HG02759 (cell line): ENCODE measurements around the gene PDE6B.
A peak's percentile ranks its signal among the peaks of the same experiment; 100 is the strongest.
"Not testable (repeated sequence)": the region's sequence is repeated elsewhere in the genome, so short reads cannot be mapped to it uniquely, and the experiment has no call there.

Source experiments
- ATAC-seq: cut with Tn5 transposase; IDR thresholded peaks from one replicate; pipeline ENCODE4 v1.9.1; 2021; ENCODE audit warnings: mild to moderate bottlenecking, moderate library complexity; ENCODE audit not compliant: unreplicated experiment

Gene PDE6B

GRCh38 chr4:668219-668618, 42.8 kb downstream of the PDE6B start:
- not testable (repeated sequence) for ATAC-seq

GRCh38 chr4:669806-670559, 44.6 kb downstream of the PDE6B start:
- ATAC-seq: not testable (repeated sequence)

DNA sequence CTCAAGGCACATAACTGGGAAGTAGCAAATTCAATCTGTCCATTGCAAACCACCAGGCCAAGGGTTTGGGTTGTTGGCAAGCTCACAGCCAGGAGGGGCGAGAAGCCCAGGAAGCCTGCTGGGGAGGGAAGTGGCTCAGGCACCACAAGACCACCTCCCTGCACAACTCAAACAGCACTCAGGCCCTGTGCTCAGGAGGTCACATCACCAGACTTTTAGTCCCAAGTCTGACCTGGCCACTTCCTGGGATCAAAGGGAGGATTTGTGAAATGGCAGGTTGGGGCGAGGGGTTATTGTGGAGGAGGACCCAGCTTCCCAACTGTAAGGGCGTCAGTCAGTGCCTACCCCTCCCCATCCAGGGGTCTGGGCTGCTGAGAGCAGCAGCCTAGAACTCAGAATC, 46.4 kb downstream of the PDE6B start:
- ATAC-seq: no peak

DNA sequence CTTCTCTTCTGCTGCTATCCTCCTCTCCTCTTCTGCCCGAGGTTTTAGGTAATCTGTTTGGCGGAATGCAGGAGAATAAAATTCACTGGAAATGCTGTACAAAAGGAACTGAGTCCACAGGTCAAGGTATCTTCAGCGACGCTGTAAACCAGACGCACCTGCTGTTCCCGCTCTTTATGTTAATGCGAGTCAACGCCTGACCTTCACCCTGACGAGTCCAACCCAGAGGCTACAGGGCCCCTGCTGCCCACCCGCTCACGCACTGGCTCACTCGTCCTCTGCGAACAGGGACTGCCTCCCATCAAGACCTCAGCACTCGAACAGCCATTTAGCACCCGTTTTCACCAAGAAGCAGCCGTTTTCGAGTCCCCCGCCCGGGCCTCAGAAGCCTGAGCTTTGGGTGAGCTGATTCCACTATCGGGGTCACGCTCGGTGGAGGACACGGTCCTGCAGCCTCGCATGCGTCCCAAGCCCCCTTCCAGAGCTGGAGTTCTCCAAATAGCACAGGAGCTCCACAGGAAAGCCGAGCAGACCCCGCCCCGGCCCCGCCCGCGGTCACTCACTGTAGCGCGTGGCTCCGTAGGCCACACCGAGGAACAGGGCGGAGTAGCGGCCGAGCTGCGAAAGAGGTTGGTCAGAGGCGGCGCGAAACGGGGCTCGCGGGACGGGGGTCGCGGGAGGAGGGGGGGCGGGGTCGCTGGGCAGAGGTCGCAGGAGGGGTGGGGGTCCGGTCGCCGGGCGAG, 48.1 kb downstream of the PDE6B start:
- no peak for ATAC-seq

- peak; percentile 79 for ATAC-seq
These were observed 49.0 kb downstream of the PDE6B start, which contains the start of the genes ATP5ME and MYL5 for GRCh38 chr4:674172-675035. ATP5ME (minus strand) TSS chr4:674276; CDS start chr4:674247, 29 bp downstream. MYL5 (plus strand) TSS chr4:674542; CDS start chr4:678027, 3,485 bp downstream.

DNA sequence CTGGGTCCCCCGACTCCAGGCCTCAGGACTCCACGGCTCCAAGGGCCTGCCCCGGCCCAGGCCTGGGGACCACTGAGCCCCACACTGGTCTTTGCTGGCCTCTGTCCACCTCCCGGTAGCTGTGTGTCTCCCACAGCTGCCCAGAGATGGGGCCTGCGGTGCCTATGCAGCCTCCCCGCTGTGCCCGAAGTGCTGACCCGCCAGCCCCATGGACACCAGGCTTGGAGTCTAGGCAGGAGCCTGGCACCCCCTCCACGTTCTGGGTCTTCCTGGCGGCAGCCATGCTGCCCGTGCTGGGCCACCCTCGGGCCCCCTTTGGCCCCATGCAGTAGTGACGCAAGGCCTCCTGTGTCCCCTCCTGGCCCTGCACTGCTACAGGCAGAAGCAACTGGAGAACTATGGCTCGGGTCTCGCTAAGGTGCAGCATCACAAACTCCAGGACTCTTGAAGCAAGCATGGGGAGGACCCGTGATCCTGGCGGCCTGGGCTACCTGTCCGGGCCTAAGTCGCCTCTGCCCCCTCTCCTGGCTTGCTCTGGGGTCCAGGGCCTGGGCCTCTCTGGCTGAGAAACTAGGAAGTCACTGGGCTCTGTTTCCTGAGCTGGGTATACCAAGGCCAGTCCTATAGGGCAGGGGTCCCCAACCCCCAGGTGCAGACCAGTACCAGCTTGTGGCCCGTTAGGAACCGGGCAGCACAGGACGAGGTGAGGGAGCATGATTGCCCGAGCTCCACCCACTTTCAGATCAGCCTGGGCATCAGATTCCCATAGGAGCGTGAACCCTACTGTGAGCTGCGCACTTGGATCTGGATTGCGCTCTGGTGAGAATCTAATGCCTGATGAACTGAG, 49.9 kb downstream of the PDE6B start:
- peak; percentile 6 for ATAC-seq

- ATAC-seq: peak; percentile 28
These were observed 50.9 kb downstream of the PDE6B start for GRCh38 chr4:675980-676870.

GRCh38 chr4:676871-677235, 51.5 kb downstream of the PDE6B start:
- ATAC-seq: no peak

DNA sequence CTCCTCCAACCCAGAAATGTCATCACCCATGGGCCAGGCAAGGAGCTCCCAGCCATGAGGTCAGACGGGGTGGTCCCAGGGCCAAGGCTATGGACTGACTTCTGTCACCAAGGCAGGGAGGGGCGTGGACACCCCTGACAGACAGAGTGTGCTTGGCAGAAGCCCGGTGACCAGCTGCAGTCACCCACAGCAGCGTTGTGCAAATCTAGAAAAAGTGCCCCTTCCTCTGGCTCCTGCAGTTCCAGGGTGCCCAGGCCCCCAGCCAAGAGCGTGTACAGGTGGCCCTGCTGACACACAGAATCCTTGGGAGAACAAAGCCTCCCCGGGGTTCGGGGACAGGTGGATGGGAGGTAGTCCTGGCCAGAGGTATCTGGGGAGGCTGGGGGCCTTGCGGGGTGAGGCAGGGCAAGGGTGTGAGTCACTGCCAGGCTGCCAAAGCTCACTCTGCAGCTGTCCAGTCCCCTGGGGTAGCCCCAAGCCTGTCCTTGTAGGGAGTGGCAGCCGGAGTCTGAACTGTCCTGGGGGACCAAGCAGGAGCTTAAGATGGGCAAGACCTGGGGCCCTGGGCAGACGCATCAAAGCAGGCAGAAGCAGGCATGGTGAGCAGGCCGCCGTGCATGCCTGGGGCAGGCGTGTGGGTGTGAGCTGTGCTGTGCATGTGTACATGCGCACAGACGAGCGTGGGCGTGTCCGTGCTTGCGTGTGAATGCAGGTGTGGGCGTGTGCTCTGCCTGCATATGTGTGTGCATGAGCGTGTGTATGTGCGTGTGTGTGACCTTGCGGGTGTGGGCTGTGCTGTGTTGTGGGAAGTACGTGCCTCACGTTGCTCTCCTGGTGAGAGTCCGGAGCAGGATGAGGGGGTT, 52.3 kb downstream of the PDE6B start:
- ATAC-seq: no peak

DNA sequence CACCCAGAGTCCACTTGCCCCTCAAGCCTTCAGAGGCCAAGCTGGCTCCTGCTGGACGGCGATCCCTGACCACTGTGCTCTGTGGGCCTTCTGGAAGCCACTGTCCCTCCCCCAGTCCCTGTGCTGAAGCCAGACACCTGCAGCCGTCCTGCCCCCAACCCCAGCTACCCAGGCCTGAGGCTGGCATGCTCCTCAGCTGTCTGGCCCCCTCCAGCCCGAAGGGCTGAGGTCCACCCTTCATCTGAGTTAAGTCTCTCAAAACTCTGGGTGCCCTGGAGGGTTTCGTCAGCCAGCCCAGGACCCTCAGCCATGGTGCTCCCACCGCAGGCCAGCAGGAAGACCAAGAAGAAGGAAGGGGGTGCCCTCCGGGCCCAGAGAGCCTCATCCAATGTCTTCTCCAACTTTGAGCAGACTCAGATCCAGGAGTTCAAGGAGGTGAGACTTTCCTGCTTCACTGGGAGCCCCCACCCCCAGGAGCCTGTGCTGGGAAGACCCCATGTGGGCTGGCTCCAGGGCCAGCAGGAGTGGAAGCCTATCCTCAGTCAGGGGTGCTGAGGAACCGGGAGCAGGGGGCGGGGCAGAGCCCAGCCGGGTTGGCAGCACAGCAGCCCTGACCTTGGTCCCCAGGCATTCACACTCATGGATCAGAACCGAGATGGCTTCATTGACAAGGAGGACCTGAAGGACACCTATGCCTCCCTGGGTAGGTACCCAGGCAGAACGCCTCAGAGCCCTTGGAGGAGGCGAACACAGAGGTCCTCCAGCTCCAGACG, 53.1 kb downstream of the PDE6B start:
- no peak for ATAC-seq

GRCh38 chr4:679104-679481, 53.7 kb downstream of the PDE6B start:
- no peak for ATAC-seq

- ATAC-seq: no peak
These were observed 54.3 kb downstream of the PDE6B start for GRCh38 chr4:679629-680028.

- ATAC-seq: no peak
These were observed 54.7 kb downstream of the PDE6B start for GRCh38 chr4:680091-680490.

GRCh38 chr4:680551-680927, 55.2 kb downstream of the PDE6B start:
- ATAC-seq: no peak

DNA sequence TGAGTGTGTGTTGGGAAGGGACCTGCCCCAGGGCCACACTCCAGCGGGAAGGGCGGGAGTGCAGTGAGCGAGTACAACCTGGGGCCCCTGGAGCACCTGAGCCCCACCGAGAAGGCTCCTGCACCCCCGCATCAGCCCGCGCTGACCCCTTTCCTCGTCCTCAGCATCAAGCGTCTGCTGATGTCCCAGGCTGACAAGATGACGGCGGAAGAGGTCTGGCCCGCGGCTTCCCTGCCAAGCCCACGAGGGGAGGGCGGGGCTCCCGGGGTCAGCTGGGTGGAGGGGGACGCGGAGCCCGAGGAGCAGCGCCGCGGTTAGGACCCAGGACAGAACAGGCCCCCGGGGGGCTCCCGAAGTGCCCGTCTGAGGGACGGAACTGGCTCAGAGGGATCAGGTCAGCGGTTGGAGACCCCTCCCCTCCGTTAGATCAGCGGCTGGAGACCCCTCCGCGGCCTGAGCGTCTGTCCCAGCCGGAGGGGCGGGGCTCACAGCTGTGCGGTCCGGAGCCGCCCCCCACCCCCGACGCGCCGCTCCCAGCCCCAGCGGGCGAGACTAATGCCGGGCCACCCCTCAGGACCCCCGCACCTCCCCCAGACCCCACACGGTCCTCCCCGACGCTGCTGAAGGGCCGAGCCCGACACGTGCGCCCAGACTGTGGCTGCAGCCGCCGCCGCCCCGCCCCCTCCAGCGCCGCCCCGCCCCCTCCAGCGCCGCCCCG, 55.7 kb downstream of the PDE6B start:
- no peak for ATAC-seq

DNA sequence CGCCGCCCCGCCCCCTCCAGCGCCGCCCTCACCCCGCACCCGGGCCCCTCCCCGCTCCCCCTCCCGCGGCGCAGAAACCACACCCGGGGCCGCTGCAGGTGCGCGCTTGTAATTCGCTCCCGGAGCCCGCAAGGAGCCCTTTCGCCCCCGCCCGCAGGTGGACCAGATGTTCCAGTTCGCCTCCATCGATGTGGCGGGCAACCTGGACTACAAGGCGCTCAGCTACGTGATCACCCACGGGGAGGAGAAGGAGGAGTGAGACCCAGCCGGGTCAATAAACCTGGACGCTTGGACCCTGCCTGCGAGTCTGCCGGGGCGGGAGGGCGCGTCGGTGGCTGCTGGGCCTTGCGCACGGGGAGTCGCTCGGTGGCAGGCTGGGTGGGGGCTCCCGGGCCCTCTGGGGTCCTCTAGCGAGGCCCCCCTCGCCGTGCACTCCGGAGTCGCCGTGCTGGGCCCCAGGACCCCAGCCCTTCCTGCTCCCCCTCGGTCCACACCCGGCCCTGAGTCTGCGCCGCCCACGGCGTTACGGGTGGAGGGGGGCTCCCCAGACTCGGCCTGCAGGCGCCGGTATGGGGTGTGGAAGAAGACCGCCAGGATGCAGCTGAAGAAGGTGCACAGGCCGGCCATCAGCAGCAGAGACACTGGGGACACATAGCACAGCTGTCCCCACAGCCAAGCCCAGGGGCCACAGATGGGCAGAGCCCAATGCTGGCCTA, 56.5 kb downstream of the PDE6B start:
- ATAC-seq: no peak
